ENCODE results near the gene ZNF732.

DNA sequence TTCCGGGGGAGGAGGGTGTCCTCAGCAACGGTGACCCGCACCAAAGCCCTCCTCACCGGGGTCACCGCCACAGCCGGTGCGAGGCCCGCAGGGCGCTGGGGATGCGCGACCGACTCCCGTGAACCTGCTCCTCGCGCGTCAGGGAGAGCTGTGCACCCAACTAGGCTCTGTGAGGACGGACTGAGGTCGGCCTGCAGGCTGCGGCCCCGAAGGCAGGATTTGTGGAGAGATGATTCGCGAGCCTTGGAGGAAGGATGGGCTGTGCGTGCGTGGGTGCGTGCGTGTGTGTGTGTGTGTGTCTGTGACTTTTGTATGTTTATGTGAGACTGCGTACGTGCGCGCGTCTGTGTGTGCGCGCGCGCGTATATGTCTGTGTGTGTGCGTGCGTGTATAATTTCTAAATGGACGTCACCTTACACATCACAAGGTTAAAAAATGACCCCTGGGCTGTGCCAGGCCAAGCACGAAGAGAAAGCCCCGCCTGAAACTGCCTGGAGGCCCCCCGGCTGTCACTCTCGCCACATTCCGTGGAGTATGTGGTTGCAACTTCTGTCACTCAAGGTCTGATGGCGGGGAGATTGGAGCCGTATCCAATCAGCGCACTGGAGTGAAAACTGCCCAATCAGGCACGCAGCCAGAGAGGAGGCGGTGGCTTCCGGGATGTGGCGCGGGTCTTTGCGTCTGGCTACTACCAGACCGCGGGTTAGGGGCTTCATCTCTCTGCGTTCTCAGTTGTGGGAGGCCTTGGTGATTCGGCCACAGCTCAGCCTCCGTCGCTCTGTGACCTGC is 32.1 kb upstream of the ZNF732 start, which contains the start of gene ZNF141:
- no peak for TF ChIP-seq CTCF (IDR thresholded peaks at IDR 0.05; ENCODE audit: low read length)
- no peak for TF ChIP-seq EZH2 (IDR thresholded peaks at IDR 0.05; ENCODE audit: borderline replicate concordance, low read length)

Data from OCI-LY1 (cell line).